GM12873 (cell line): ENCODE measurements around the gene ZIC2.

Experiments used
- CTCF ChIP-seq: IDR thresholded peaks from 2 replicates; pipeline ENCODE4 v1.5.1; 2012; ENCODE audit warnings: low read depth, mild to moderate bottlenecking, moderate library complexity, low read length, control low read depth; ENCODE audit not compliant: insufficient read depth; ENCODE audit errors: missing control alignments

The ZIC2 gene

GRCh38 chr13:99973163-99973807 lies 8.3 kb upstream of the ZIC2 start:
- TF ChIP-seq CTCF: no peak

GRCh38 chr13:99973808-99974185 lies 7.8 kb upstream of the ZIC2 start:
- TF ChIP-seq CTCF: no peak

- no peak for TF ChIP-seq CTCF
Observed at GRCh38 chr13:99974296-99974938, 7.2 kb upstream of the ZIC2 start.

- no peak for TF ChIP-seq CTCF
Observed at GRCh38 chr13:99974939-99975561, 6.5 kb upstream of the ZIC2 start.

GRCh38 chr13:99975626-99976025 lies 6.0 kb upstream of the ZIC2 start:
- TF ChIP-seq CTCF: no peak

- no peak for TF ChIP-seq CTCF
Observed at GRCh38 chr13:99976575-99976974, 5.0 kb upstream of the ZIC2 start.

- TF ChIP-seq CTCF: no peak
Observed at GRCh38 chr13:99977334-99977911, 4.2 kb upstream of the ZIC2 start.
